H9 (cell line): Measurements from ENCODE around the gene ANKRD13C. TPM values are rescaled to one million over a fixed set of nuclear protein-coding genes. Genes with fewer than 3 reads are reported as not detected.

ENCODE experiments used
- DNase-seq: peaks from one replicate; pipeline ENCODE4 v3.0.0-alpha.2; 2017
- H2AFZ ChIP-seq: one replicate; pipeline ENCODE4 v1.6.1; 2013; ENCODE audit warnings: mild to moderate bottlenecking, low read length, control low read depth, moderate library complexity
- H2AK5ac ChIP-seq: 2 replicates; pipeline ENCODE4 v1.6.1; 2013; ENCODE audit warnings: low read length, control low read depth, mixed read lengths; ENCODE audit not compliant: insufficient read length
- H2BK120ac ChIP-seq: one replicate; pipeline ENCODE4 v1.6.1; 2013; ENCODE audit warnings: low read depth, mild to moderate bottlenecking, low read length, control low read depth, inconsistent platforms; ENCODE audit not compliant: poor library complexity, severe bottlenecking
- H2BK12ac ChIP-seq: 2 replicates; pipeline ENCODE4 v1.6.1; 2013; ENCODE audit warnings: low read length, control low read depth, mixed read lengths, low read depth; ENCODE audit not compliant: insufficient read length
- H2BK15ac ChIP-seq: 2 replicates; pipeline ENCODE4 v1.6.1; 2013; ENCODE audit warnings: low read depth, low read length, control low read depth
- H2BK20ac ChIP-seq: one replicate; pipeline ENCODE4 v1.6.1; 2013; ENCODE audit warnings: low read depth, mild to moderate bottlenecking, low read length, control low read depth, inconsistent platforms; ENCODE audit not compliant: poor library complexity, severe bottlenecking
- H2BK5ac ChIP-seq: 2 replicates; pipeline ENCODE4 v1.6.1; 2013; ENCODE audit warnings: low read length, control low read depth, mixed read lengths; ENCODE audit not compliant: insufficient read length
- H3K14ac ChIP-seq: 2 replicates; pipeline ENCODE4 v1.6.1; 2013; ENCODE audit warnings: low read length, control low read depth; ENCODE audit not compliant: insufficient read depth
- H3K18ac ChIP-seq: 2 replicates; pipeline ENCODE4 v1.6.1; 2013; ENCODE audit warnings: low read depth, mild to moderate bottlenecking, mixed read lengths, low read length, control low read depth; ENCODE audit not compliant: insufficient read length
- H3K23ac ChIP-seq: 2 replicates; pipeline ENCODE4 v1.6.1; 2013; ENCODE audit warnings: low read length, control low read depth, mixed read lengths, low read depth; ENCODE audit not compliant: insufficient read length
- H3K23me2 ChIP-seq: 2 replicates; pipeline ENCODE4 v1.6.1; 2013; ENCODE audit warnings: low read depth, mild to moderate bottlenecking, mixed read lengths, low read length, control low read depth; ENCODE audit not compliant: insufficient read length, poor library complexity, severe bottlenecking
- H3K27ac ChIP-seq: 2 replicates; pipeline ENCODE4 v1.5.1; 2013; ENCODE audit warnings: low read length, control low read depth, mixed read lengths, low read depth; ENCODE audit not compliant: insufficient read length
- H3K27me3 ChIP-seq: 2 replicates; pipeline ENCODE4 v1.6.1; 2013; ENCODE audit warnings: low read length, control low read depth, inconsistent platforms; ENCODE audit not compliant: insufficient read depth
- H3K4ac ChIP-seq: 2 replicates; pipeline ENCODE4 v1.6.1; 2013; ENCODE audit warnings: low read depth, mild to moderate bottlenecking, control low read depth, inconsistent platforms, low read length, moderate library complexity
- H3K4me1 ChIP-seq: 2 replicates; pipeline ENCODE4 v1.6.1; 2013; ENCODE audit warnings: low read length, control low read depth, inconsistent platforms; ENCODE audit not compliant: insufficient read depth
- H3K4me2 ChIP-seq: 2 replicates; pipeline ENCODE4 v1.6.1; 2013; ENCODE audit warnings: low read length, control low read depth, mixed read lengths; ENCODE audit not compliant: insufficient read length, insufficient read depth
- H3K56ac ChIP-seq: 2 replicates; pipeline ENCODE4 v1.6.1; 2013; ENCODE audit warnings: low read depth, mild to moderate bottlenecking, mixed read lengths, low read length, control low read depth; ENCODE audit not compliant: insufficient read length
- H3K79me1 ChIP-seq: 2 replicates; pipeline ENCODE4 v1.6.1; 2013; ENCODE audit warnings: low read depth, mild to moderate bottlenecking, moderate library complexity, low read length, control low read depth, inconsistent platforms; ENCODE audit not compliant: insufficient read depth, poor library complexity, severe bottlenecking
- H3K79me2 ChIP-seq: 2 replicates; pipeline ENCODE4 v1.6.1; 2013; ENCODE audit warnings: low read length, control low read depth, inconsistent platforms; ENCODE audit not compliant: insufficient read depth
- H3K9ac ChIP-seq: 2 replicates; pipeline ENCODE4 v1.6.1; 2013; ENCODE audit warnings: low read length, control low read depth, mixed read lengths; ENCODE audit not compliant: insufficient read length; ENCODE audit errors: extremely low read depth
- H3K9me3 ChIP-seq: one replicate; pipeline ENCODE4 v1.6.1; 2013; ENCODE audit warnings: low read depth, low read length, inconsistent platforms; ENCODE audit not compliant: control insufficient read depth
- H3T11ph ChIP-seq: one replicate; pipeline ENCODE4 v1.6.1; 2013; ENCODE audit warnings: mild to moderate bottlenecking, low read length, control low read depth, inconsistent platforms
- H4K20me1 ChIP-seq: one replicate; pipeline ENCODE4 v1.6.1; 2013; ENCODE audit not compliant: control insufficient read depth, insufficient read length, insufficient read depth
- H4K5ac ChIP-seq: 2 replicates; pipeline ENCODE4 v1.6.1; 2013; ENCODE audit warnings: low read depth, mild to moderate bottlenecking, mixed read lengths, low read length, control low read depth; ENCODE audit not compliant: insufficient read length
- H4K8ac ChIP-seq: replicated peaks from 2 replicates; pipeline ENCODE4 v1.6.1; 2013; ENCODE audit warnings: low read length, control low read depth, mixed read lengths, low read depth; ENCODE audit not compliant: insufficient read length
- H4K91ac ChIP-seq: 2 replicates; pipeline ENCODE4 v1.6.1; 2013; ENCODE audit warnings: low read depth, mild to moderate bottlenecking, moderate library complexity, mixed read lengths, low read length, control low read depth; ENCODE audit not compliant: insufficient read length
- H3K27ac Mint-ChIP-seq, 3 experiments: 2 replicates in 2 of 3; 3 replicates in 1 of 3; pipeline ENCODE4 v1.8.0; 2020 to 2021; ENCODE audit warnings: mixed read lengths in 3 of 3, mild to moderate bottlenecking in 1 of 3, moderate library complexity in 1 of 3
- H3K27me3 Mint-ChIP-seq: 2 replicates; pipeline ENCODE4 v1.8.0; 2021; ENCODE audit warnings: low read depth, mild to moderate bottlenecking, moderate library complexity, mixed read lengths
- H3K36me3 Mint-ChIP-seq, 3 experiments: 2 replicates in 2 of 3; 3 replicates in 1 of 3; pipeline ENCODE4 v1.8.0; 2020 to 2021; ENCODE audit warnings: low read depth in 3 of 3, mixed read lengths in 3 of 3; ENCODE audit not compliant: insufficient read depth in 1 of 3
- H3K4me1 Mint-ChIP-seq, 2 experiments: 2 replicates each; pipeline ENCODE4 v1.8.0; 2020; ENCODE audit warnings: mixed read lengths in 2 of 2
- H3K4me3 Mint-ChIP-seq, 2 experiments: 2 replicates in 1 of 2; 3 replicates in 1 of 2; pipeline ENCODE4 v1.8.0; 2020 to 2021; ENCODE audit warnings: mild to moderate bottlenecking in 2 of 2, mixed read lengths in 2 of 2, moderate library complexity in 1 of 2
- H3K9me3 Mint-ChIP-seq, 2 experiments: 2 replicates in 1 of 2; 3 replicates in 1 of 2; pipeline ENCODE4 v1.8.0; 2020; ENCODE audit warnings: mild to moderate bottlenecking in 2 of 2, mixed read lengths in 2 of 2, moderate library complexity in 1 of 2
- WGBS: extraction: QIAGEN DNeasy Blood & Tissue Kit; methylation state at CpG from one replicate; pipeline ENCODE4 v1.1.7; 2013; ENCODE audit warnings: missing lambda C conversion rate, low lambda C conversion rate, mixed read lengths; ENCODE audit not compliant: insufficient read length; ENCODE audit errors: extremely low coverage; 5-methylcytosine and 5-hydroxymethylcytosine counted together
- total RNA-seq: library from RNA; stranded (reverse); gene quantifications from 2 replicates; pipeline ENCODE4 v1.2.1, GENCODE V29; 2021
- TF ChIP-seq, protein P1 (sequence below): fragments of 200-600 bp; sonication (generic); conservative IDR thresholded peaks from 3 replicates; pipeline ENCODE4 v1.8.0; 2021; ENCODE audit warnings: antibody characterized with exemption, mild to moderate bottlenecking

ANKRD13C gene
- total RNA-seq, 1 experiment from 2014 or later = 19.7 TPM

DNA sequence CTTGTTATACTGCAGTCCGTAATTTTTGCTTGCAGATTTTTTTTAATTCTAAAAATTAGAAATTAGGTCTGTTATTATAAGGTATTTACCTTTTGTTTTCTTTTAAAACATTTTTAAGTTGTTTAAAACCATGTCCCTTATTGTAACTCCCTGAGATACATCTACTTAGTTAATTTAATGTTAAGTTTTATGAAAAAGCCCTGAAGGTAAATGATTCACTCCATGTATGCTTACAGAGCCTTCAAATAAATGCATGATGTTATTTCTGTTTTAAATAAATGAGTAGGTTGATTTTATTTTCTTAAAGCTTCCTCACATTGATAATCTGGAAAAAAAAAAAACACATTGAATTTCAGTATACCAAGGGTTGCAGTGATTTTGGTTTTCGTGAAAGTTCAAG lies 125.9 kb downstream of the ANKRD13C start:
- TF ChIP-seq, protein P1, sequence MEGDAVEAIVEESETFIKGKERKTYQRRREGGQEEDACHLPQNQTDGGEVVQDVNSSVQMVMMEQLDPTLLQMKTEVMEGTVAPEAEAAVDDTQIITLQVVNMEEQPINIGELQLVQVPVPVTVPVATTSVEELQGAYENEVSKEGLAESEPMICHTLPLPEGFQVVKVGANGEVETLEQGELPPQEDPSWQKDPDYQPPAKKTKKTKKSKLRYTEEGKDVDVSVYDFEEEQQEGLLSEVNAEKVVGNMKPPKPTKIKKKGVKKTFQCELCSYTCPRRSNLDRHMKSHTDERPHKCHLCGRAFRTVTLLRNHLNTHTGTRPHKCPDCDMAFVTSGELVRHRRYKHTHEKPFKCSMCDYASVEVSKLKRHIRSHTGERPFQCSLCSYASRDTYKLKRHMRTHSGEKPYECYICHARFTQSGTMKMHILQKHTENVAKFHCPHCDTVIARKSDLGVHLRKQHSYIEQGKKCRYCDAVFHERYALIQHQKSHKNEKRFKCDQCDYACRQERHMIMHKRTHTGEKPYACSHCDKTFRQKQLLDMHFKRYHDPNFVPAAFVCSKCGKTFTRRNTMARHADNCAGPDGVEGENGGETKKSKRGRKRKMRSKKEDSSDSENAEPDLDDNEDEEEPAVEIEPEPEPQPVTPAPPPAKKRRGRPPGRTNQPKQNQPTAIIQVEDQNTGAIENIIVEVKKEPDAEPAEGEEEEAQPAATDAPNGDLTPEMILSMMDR = no peak
- Histone ChIP-seq H2AK5ac (no peak overlapping the region), H3K27me3 (no peaks in the 10 kb centered on the region), H3K56ac (no peak overlapping the region), H2BK120ac (no peak overlapping the region), H3K23ac (no peak overlapping the region), H3K79me2 (peaks cover 18% of the 10 kb centered on the region; the same call in 1 of the 2 replicates), H4K5ac (no peak overlapping the region), H3K14ac (no peak overlapping the region), H2BK15ac (no peak overlapping the region), H4K8ac (no peak overlapping the region), H3K18ac (no peak overlapping the region), H3K4me2 (no peak overlapping the region), H2BK12ac (no peak overlapping the region), H4K20me1 (no peaks in the 10 kb centered on the region), H4K91ac (no peak overlapping the region), H2BK5ac (no peak overlapping the region), H3K27ac (no peak overlapping the region), H2AFZ (no peak overlapping the region), H3K9me3 (no peaks in the 10 kb centered on the region), H3T11ph (no peak overlapping the region), H3K23me2 (no peaks in the 10 kb centered on the region), H3K9ac (no peak overlapping the region), H3K4me1 (no peaks in the 10 kb centered on the region), H2BK20ac (no peak overlapping the region), H3K4ac (no peak overlapping the region), H3K79me1 (peaks cover 3% of the 10 kb centered on the region)
- Mint-ChIP-seq H3K9me3 (no peaks in the 10 kb centered on the region; a peak in 1 of 5 replicates), H3K27me3 (no peaks in the 10 kb centered on the region), H3K36me3 (peaks cover 36 to 79% (median 72%) of the 10 kb centered on the region in 3 experiments), H3K4me1 (peaks cover 13 to 20% of the 10 kb centered on the region in 2 experiments), H3K4me3 (no peak overlapping the region), H3K27ac (no peak overlapping the region)
- no peak for DNase-seq
- no CpG with 5 or more reads among the region's 2 CpGs for WGBS
